Stomach (tissue), 9 donors: Measurements from ENCODE around the gene DOCK11. TPM values are rescaled to one million over a fixed set of nuclear protein-coding genes. Genes with fewer than 3 reads are reported as not detected.

ENCODE experiments used
- DNase-seq, 2 donors: peaks; one replicate each; pipeline versions ENCODE4 v3.0.0 to v3.0.0-alpha.2; 2013 to 2019
- H3K27ac ChIP-seq, 5 donors: fragments of 200-600 bp in 4 of 5; sonication (generic) in 4 of 5; one replicate each; pipeline ENCODE4 v1.5.1; 2013 to 2019; ENCODE audit warnings: mild to moderate bottlenecking in 1 of 5, moderate library complexity in 1 of 5
- H3K27me3 ChIP-seq, 3 donors: fragments of 200-600 bp; sonication (generic); one replicate each; pipeline ENCODE4 v1.5.1; 2017 to 2019; ENCODE audit warnings: mixed run types in 1 of 3
- H3K36me3 ChIP-seq, 4 donors: fragments of 200-600 bp; sonication (generic); 1 replicate in 3 of 4; 2 replicates in 1 of 4; pipeline ENCODE4 v1.5.1; 2016 to 2019
- H3K4me1 ChIP-seq, 4 donors: fragments of 200-600 bp; sonication (generic); one replicate each; pipeline ENCODE4 v1.5.1; 2016 to 2019
- H3K4me3 ChIP-seq, 4 donors: fragments of 200-600 bp; sonication (generic) in 3 of 4; one replicate each; pipeline ENCODE4 v1.5.1; 2016 to 2019; ENCODE audit warnings: mild to moderate bottlenecking in 1 of 4
- H3K9me3 ChIP-seq, 4 donors: fragments of 200-600 bp; sonication (generic); one replicate each; pipeline ENCODE4 v1.5.1; 2016 to 2019
- CTCF ChIP-seq, 7 experiments: fragments of 450-650 bp in 4 of 7; fragments of 200-600 bp in 3 of 7; sonication (generic) in 3 of 7; IDR thresholded peaks; one replicate each; pipeline ENCODE4 v1.5.1; 2016 to 2019; ENCODE audit warnings: antibody characterized with exemption in 7 of 7, control low read depth in 2 of 7, mild to moderate bottlenecking in 1 of 7
- EP300 ChIP-seq: sonication (generic); formaldehyde crosslinking; IDR thresholded peaks from one replicate; pipeline ENCODE4 v1.6.1; 2017; ENCODE audit warnings: antibody characterized with exemption
- POLR2A ChIP-seq, 4 donors: fragments of 450-650 bp; IDR thresholded peaks; one replicate each; pipeline ENCODE4 v1.6.1; 2016; ENCODE audit warnings: antibody characterized with exemption in 4 of 4, control low read depth in 2 of 4, mild to moderate bottlenecking in 1 of 4, moderate library complexity in 1 of 4
- POLR2AphosphoS5 ChIP-seq, 3 donors: sonication (generic); formaldehyde crosslinking; IDR thresholded peaks; one replicate each; pipeline ENCODE4 v1.6.1; 2016; ENCODE audit warnings: antibody characterized with exemption in 3 of 3
- WGBS, 5 donors: extraction: QIAGEN DNeasy Blood & Tissue Kit in 3 of 5; methylation state at CpG; one replicate each; pipeline versions ENCODE4 v1.1.5 to v1.1.7; 2013 to 2018; 5-methylcytosine and 5-hydroxymethylcytosine counted together
- intact Hi-C: fragments of 100-400 bp; cut with DNase I; formaldehyde crosslinking; loops from one replicate; pipeline ENCODE4 v1.15.1; 2023; ENCODE audit warnings: low total_unique reads
- polyA plus RNA-seq, 3 donors: library from polyadenylated mRNA; stranded (reverse); fragments of 200-250 nt; gene quantifications; one replicate each; pipeline ENCODE4 v1.2.3, GENCODE V29; 2013
- total RNA-seq, 5 donors: library from RNA; depleted of rRNA; stranded (reverse); fragments of >200 nt; gene quantifications; one replicate each; pipeline versions ENCODE4 v1.1.0 to v1.2.3, GENCODE V29; 2014 to 2016
- donor health status: healthy with polysubstance abuse.
- donor health status: Bipolar disorder and iron deficiency.
- donor health status: healthy.

DOCK11 gene
- total and polyA plus RNA-seq, 8 donors = 3.5 to 34.0 (median 6.2) TPM

DNA sequence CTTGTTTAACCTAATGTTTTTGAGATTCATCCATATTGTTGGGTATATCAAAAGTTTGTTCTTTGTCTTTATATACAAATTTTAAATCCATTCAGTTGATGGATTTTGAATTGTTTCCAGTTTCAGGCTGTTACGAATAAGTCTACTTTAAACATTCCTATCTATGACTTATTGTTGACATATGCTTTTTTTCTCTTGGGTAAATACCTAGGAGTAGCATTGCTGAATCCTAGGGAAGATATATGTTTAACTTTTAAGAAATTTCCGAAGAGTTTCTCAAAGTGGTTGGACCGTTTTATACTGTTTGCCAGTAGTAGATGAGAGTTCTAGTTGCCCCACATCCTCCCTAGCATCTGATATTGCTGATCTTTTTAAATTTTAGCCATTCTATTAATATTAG, 170.9 kb downstream of the DOCK11 start:
- Histone ChIP-seq H3K27me3 (no peaks in the 10 kb centered on the region), H3K4me3 (no peak overlapping the region), H3K9me3 (no peaks in the 10 kb centered on the region), H3K27ac (no peak overlapping the region), H3K4me1 (no peaks in the 10 kb centered on the region), H3K36me3 (peaks cover 0 to 16% (median 3%) of the 10 kb centered on the region in 4 donors)
- intact Hi-C loops = no loop called here
- WGBS, 5 donors = 30 to 62% (median 49%) methylated on average over 3 of the region's 3 CpGs
- no peak for DNase-seq
- TF ChIP-seq POLR2A (IDR thresholded peaks at IDR 0.05) (no peak), POLR2AphosphoS5 (IDR thresholded peaks at IDR 0.05) (no peak), EP300 (no peak), CTCF (IDR thresholded peaks at IDR 0.05) (no peak)

GRCh38 chrX:118669435-118669834, 173.8 kb downstream of the DOCK11 start:
- no peaks in the 10 kb centered on the region for H3K9me3 ChIP-seq
- no peak overlapping the region for H3K4me3 ChIP-seq
- intact Hi-C loops = no loop called here
- no peak overlapping the region for H3K27ac ChIP-seq
- H3K36me3 ChIP-seq = peaks cover 0 to 17% (median 3%) of the 10 kb centered on the region in 4 donors
- TF ChIP-seq POLR2A (IDR thresholded peaks at IDR 0.05) (no peak), CTCF (IDR thresholded peaks at IDR 0.05) (no peak), EP300 (no peak), POLR2AphosphoS5 (IDR thresholded peaks at IDR 0.05) (no peak)
- 77 to 96% (median 86%) methylated on average over 4 of the region's 4 CpGs for WGBS, 5 donors
- no peaks in the 10 kb centered on the region for H3K4me1 ChIP-seq
- no peaks in the 10 kb centered on the region for H3K27me3 ChIP-seq
- no peak for DNase-seq

GRCh38 chrX:118675326-118675965, 179.8 kb downstream of the DOCK11 start:
- no peak for DNase-seq
- WGBS, 5 donors = 77 to 91% (median 86%) methylated on average over 4 of the region's 4 CpGs
- no peak overlapping the region for H3K4me3 ChIP-seq
- H3K27me3 ChIP-seq = no peaks in the 10 kb centered on the region
- TF ChIP-seq POLR2A (IDR thresholded peaks at IDR 0.05) (no peak), CTCF (IDR thresholded peaks at IDR 0.05) (no peak), EP300 (no peak), POLR2AphosphoS5 (IDR thresholded peaks at IDR 0.05) (no peak)
- no peak overlapping the region for H3K27ac ChIP-seq
- H3K9me3 ChIP-seq = no peaks in the 10 kb centered on the region
- no peaks in the 10 kb centered on the region for H3K4me1 ChIP-seq
- intact Hi-C loops = no loop called here
- H3K36me3 ChIP-seq = peaks cover 0 to 27% (median 3%) of the 10 kb centered on the region in 4 donors

GRCh38 chrX:118675966-118676349, 180.3 kb downstream of the DOCK11 start:
- TF ChIP-seq POLR2A (IDR thresholded peaks at IDR 0.05) (no peak), CTCF (IDR thresholded peaks at IDR 0.05) (no peak), POLR2AphosphoS5 (IDR thresholded peaks at IDR 0.05) (no peak), EP300 (no peak)
- intact Hi-C loops = no loop called here

More at GRCh38 chrX:118675966-118676349, 180.3 kb downstream of the DOCK11 start:
- H3K4me3 ChIP-seq = no peak overlapping the region
- no peak for DNase-seq
- no peaks in the 10 kb centered on the region for H3K4me1 ChIP-seq
- H3K27ac ChIP-seq = no peak overlapping the region
- no peaks in the 10 kb centered on the region for H3K9me3 ChIP-seq
- peaks cover 0 to 27% (median 3%) of the 10 kb centered on the region in 4 donors for H3K36me3 ChIP-seq
- no peaks in the 10 kb centered on the region for H3K27me3 ChIP-seq
